Ovary (tissue), 3 donors: ENCODE results near the gene MSL1.

ENCODE experiments used
- POLR2A ChIP-seq: fragments of 450-650 bp; IDR thresholded peaks from one replicate; pipeline ENCODE4 v1.6.1; 2017; ENCODE audit warnings: antibody characterized with exemption, mild to moderate bottlenecking, moderate library complexity
- TF ChIP-seq, protein P1 (sequence below), 3 donors: fragments of 450-650 bp in 2 of 3; fragments of 200-600 bp in 1 of 3; IDR thresholded peaks; one replicate each; pipeline versions ENCODE4 v1.5.1 to v1.8.0; 2016 to 2022; ENCODE audit warnings: antibody characterized with exemption in 3 of 3, mild to moderate bottlenecking in 1 of 3
- donor health status: DM: no; HTN: no; CAD: no.

DNA sequence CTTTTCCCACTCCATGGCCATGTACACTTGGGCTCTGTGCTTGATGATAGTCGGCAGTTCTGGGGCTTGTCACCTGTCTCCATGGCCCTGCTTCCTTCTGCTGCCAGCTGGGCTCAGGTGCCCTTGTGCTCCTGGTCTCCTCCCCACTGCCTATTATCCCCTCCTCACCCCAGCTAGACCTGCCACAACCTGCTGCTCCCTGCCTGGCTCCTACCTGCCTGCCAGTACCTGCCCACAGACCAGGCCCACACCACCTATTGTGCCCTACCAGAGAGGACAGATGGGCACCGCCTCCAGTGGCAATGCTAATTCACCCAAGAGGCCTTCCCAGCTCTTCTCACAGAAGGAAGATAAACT, 55.0 kb downstream of the MSL1 start:
- TF ChIP-seq POLR2A: no peak
- TF ChIP-seq, protein P1, sequence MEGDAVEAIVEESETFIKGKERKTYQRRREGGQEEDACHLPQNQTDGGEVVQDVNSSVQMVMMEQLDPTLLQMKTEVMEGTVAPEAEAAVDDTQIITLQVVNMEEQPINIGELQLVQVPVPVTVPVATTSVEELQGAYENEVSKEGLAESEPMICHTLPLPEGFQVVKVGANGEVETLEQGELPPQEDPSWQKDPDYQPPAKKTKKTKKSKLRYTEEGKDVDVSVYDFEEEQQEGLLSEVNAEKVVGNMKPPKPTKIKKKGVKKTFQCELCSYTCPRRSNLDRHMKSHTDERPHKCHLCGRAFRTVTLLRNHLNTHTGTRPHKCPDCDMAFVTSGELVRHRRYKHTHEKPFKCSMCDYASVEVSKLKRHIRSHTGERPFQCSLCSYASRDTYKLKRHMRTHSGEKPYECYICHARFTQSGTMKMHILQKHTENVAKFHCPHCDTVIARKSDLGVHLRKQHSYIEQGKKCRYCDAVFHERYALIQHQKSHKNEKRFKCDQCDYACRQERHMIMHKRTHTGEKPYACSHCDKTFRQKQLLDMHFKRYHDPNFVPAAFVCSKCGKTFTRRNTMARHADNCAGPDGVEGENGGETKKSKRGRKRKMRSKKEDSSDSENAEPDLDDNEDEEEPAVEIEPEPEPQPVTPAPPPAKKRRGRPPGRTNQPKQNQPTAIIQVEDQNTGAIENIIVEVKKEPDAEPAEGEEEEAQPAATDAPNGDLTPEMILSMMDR (IDR thresholded peaks at IDR 0.05): no peak
